ENCODE measurements around the gene HOXD1.

DNA sequence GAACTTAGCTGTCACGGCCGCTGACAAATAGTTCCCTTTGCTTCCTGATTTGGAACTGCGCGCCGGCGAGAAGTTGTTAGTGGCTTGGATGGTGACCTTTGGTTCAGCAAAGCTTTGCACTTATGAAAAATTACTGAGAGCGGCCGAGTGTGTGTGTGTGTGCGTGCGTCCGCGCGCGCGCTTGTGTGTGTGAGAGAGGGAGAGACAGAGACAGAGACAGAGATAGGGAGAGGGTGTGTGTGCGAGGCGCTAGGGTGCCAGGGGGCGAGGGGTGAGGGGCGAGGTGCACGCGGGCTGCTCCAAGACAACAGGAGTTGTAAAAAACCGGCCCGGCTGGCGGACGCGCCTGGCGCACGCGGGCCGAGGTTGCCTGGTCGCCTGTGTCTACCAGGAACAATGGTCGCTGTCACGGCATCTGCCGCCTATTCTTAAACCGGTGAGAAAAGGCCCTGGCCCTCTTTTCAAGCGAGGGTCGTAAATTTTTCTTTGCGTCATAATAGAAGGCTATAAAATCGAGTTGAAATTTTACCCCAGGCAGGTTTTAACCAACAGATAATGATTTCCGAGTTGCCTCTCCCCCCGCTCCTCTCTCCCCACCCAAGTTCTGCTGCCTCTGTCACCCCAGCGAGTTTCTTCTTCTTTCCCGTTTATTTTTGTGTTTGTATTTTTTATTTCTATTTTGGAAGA, 30.8 kb upstream of the HOXD1 start:
- TF ChIP-seq, protein P1, sequence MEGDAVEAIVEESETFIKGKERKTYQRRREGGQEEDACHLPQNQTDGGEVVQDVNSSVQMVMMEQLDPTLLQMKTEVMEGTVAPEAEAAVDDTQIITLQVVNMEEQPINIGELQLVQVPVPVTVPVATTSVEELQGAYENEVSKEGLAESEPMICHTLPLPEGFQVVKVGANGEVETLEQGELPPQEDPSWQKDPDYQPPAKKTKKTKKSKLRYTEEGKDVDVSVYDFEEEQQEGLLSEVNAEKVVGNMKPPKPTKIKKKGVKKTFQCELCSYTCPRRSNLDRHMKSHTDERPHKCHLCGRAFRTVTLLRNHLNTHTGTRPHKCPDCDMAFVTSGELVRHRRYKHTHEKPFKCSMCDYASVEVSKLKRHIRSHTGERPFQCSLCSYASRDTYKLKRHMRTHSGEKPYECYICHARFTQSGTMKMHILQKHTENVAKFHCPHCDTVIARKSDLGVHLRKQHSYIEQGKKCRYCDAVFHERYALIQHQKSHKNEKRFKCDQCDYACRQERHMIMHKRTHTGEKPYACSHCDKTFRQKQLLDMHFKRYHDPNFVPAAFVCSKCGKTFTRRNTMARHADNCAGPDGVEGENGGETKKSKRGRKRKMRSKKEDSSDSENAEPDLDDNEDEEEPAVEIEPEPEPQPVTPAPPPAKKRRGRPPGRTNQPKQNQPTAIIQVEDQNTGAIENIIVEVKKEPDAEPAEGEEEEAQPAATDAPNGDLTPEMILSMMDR (IDR thresholded peaks at IDR 0.05) = no peak
- TF ChIP-seq POLR2A (IDR thresholded peaks at IDR 0.05) = no peak

Data from esophagus squamous epithelium (tissue), 4 donors.